HepG2 (cell line): ENCODE data around the gene TP53I3. TPM values are rescaled to one million over a fixed set of nuclear protein-coding genes. Genes with fewer than 3 reads are reported as not detected.
A peak's percentile ranks its signal among the peaks of the same experiment; 100 is the strongest.

Experiments
- CCDC6 ChIP-seq: sonication (generic); formaldehyde crosslinking; IDR thresholded peaks from 2 replicates; pipeline ENCODE4 v1.8.1; 2022; ENCODE audit warnings: mild to moderate bottlenecking, missing genetic modification reagents, moderate library complexity
- ELF1 ChIP-seq: sonication (generic); formaldehyde crosslinking; IDR thresholded peaks from 2 replicates; pipeline ENCODE4 v1.4.0; 2020; ENCODE audit warnings: missing genetic modification reagents
- EP300 ChIP-seq, 3 experiments: sonication (generic) in 1 of 3; formaldehyde crosslinking in 1 of 3; IDR thresholded peaks; 2 replicates each; pipeline versions ENCODE4 v1.5.1 to v1.6.1; 2011 to 2020; ENCODE audit warnings: low read depth in 2 of 3, low read length in 2 of 3, borderline replicate concordance in 1 of 3, improper control_type of control experiment in 1 of 3, mild to moderate bottlenecking in 1 of 3, missing genetic modification reagents in 1 of 3, moderate library complexity in 1 of 3
- HDAC1 ChIP-seq: sonication (generic); formaldehyde crosslinking; IDR thresholded peaks from 2 replicates; pipeline ENCODE4 v1.5.1; 2020; ENCODE audit warnings: mild to moderate bottlenecking, missing genetic modification reagents
- KLF15 ChIP-seq: sonication (generic); formaldehyde crosslinking; IDR thresholded peaks from 2 replicates; pipeline ENCODE4 v1.8.1; 2023; ENCODE audit warnings: borderline replicate concordance, mild to moderate bottlenecking, inconsistent platforms, missing genetic modification reagents, mixed read lengths
- MED1 ChIP-seq: sonication (generic); formaldehyde crosslinking; IDR thresholded peaks from 2 replicates; pipeline ENCODE4 v1.4.0; 2020; ENCODE audit warnings: missing genetic modification reagents
- MEF2D ChIP-seq: sonication (generic); formaldehyde crosslinking; IDR thresholded peaks from 2 replicates; pipeline ENCODE4 v1.5.1; 2020; ENCODE audit warnings: mild to moderate bottlenecking, missing genetic modification reagents
- NCOR1 ChIP-seq: fragments of 200-600 bp; sonication (generic); IDR thresholded peaks from 2 replicates; pipeline ENCODE4 v1.7.0; 2017; ENCODE audit warnings: antibody characterized with exemption, low read length, borderline replicate concordance
- RFXAP ChIP-seq: sonication (generic); formaldehyde crosslinking; IDR thresholded peaks from 2 replicates; pipeline ENCODE4 v1.4.0; 2020; ENCODE audit warnings: missing genetic modification reagents, borderline replicate concordance
- ZFP82 ChIP-seq: sonication (generic); formaldehyde crosslinking; IDR thresholded peaks from 2 replicates; pipeline ENCODE4 v1.5.1; 2020; ENCODE audit warnings: mild to moderate bottlenecking, missing genetic modification reagents, borderline replicate concordance
- ZNF678 ChIP-seq: sonication (generic); formaldehyde crosslinking; IDR thresholded peaks from 2 replicates; pipeline ENCODE4 v1.4.0; 2020; ENCODE audit warnings: mild to moderate bottlenecking, missing genetic modification reagents
- ZNF777 ChIP-seq: sonication (generic); formaldehyde crosslinking; IDR thresholded peaks from 2 replicates; pipeline ENCODE4 v1.4.0; 2020; ENCODE audit warnings: missing genetic modification reagents
- ZNF782 ChIP-seq: sonication (generic); formaldehyde crosslinking; IDR thresholded peaks from 2 replicates; pipeline ENCODE4 v1.4.0; 2020; ENCODE audit warnings: missing genetic modification reagents, mild to moderate bottlenecking, borderline replicate concordance
- polyA plus RNA-seq, 8 experiments: library from polyadenylated mRNA; depleted of rRNA in 3 of 8; stranded (reverse) in 7 of 8; unstranded in 1 of 8; fragments of >200 nt; fragmentation: Illumina TruSeq in 4 of 8; extraction: Trizol in 4 of 8; gene quantifications; 2 replicates each; pipeline versions ENCODE4 v1.2.1 to v1.2.3, GENCODE V29; 2011 to 2016; ENCODE audit warnings: low read depth in 4 of 8, missing spikeins in 1 of 8, mixed read lengths in 1 of 8; ENCODE audit not compliant: insufficient read depth in 1 of 8
- total RNA-seq, 5 experiments: library from RNA; depleted of rRNA; stranded (reverse); fragments of >200 nt; fragmentation: Illumina TruSeq; extraction: Trizol; gene quantifications; 2 replicates each; pipeline ENCODE4 v1.2.3, GENCODE V29; 2016; ENCODE audit warnings: low read depth in 1 of 5
- TF ChIP-seq, protein P1 (sequence below): fragments of 450-650 bp; IDR thresholded peaks from 2 replicates; pipeline ENCODE4 v1.6.1; 2016
- TF ChIP-seq, protein P2 (sequence below): sonication (generic); formaldehyde crosslinking; IDR thresholded peaks from 2 replicates; pipeline ENCODE4 v1.4.0; 2020; ENCODE audit warnings: missing genetic modification reagents
- TF ChIP-seq, protein P3 (sequence below): IDR thresholded peaks from 2 replicates; pipeline ENCODE4 v1.6.1; 2018; ENCODE audit warnings: missing genetic modification reagents
- TF ChIP-seq, protein P4 (sequence below): sonication (generic); formaldehyde crosslinking; IDR thresholded peaks from 2 replicates; pipeline ENCODE4 v1.4.0; 2020; ENCODE audit warnings: missing genetic modification reagents, low read depth, mild to moderate bottlenecking, borderline replicate concordance
- TF ChIP-seq, protein P5 (sequence below): IDR thresholded peaks from 2 replicates; pipeline ENCODE4 v1.4.0; 2020; ENCODE audit warnings: mild to moderate bottlenecking, missing genetic modification reagents

The TP53I3 gene
- total and polyA plus RNA-seq, 2 of the 13 experiments (the other 11 are each of a cell fraction or from before 2014, with no cell fraction given) = 25.0 to 44.1 TPM

DNA sequence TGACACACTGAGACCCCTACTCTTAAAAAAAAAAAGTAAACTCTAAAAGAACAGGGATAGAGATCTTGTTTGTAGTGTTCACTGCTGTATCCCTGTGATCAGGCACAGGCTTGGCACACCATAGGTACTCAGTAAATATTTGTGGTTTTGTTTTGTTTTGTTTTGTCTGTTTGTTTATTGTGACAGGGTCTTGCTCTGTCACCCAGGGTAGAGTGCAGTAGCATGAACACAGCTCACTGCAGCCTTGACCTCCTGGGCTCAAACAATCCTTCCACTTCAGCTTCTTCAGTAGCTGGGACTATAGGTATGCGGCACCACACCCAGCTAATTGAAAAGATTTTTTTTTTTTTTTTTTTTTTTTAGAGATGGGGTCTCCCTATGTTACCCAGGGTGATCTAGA lies 31.7 kb downstream of the TP53I3 start (continued):
- no peak for TF ChIP-seq ZNF777 (CRISPR knock-in tag)
- TF ChIP-seq KLF15 (CRISPR knock-in tag) = no peak
- no peak for TF ChIP-seq ELF1 (CRISPR knock-in tag)
- TF ChIP-seq, protein P1, sequence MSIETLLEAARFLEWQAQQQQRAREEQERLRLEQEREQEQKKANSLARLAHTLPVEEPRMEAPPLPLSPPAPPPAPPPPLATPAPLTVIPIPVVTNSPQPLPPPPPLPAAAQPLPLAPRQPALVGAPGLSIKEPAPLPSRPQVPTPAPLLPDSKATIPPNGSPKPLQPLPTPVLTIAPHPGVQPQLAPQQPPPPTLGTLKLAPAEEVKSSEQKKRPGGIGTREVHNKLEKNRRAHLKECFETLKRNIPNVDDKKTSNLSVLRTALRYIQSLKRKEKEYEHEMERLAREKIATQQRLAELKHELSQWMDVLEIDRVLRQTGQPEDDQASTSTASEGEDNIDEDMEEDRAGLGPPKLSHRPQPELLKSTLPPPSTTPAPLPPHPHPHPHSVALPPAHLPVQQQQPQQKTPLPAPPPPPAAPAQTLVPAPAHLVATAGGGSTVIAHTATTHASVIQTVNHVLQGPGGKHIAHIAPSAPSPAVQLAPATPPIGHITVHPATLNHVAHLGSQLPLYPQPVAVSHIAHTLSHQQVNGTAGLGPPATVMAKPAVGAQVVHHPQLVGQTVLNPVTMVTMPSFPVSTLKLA = no peak
- TF ChIP-seq, protein P2, sequence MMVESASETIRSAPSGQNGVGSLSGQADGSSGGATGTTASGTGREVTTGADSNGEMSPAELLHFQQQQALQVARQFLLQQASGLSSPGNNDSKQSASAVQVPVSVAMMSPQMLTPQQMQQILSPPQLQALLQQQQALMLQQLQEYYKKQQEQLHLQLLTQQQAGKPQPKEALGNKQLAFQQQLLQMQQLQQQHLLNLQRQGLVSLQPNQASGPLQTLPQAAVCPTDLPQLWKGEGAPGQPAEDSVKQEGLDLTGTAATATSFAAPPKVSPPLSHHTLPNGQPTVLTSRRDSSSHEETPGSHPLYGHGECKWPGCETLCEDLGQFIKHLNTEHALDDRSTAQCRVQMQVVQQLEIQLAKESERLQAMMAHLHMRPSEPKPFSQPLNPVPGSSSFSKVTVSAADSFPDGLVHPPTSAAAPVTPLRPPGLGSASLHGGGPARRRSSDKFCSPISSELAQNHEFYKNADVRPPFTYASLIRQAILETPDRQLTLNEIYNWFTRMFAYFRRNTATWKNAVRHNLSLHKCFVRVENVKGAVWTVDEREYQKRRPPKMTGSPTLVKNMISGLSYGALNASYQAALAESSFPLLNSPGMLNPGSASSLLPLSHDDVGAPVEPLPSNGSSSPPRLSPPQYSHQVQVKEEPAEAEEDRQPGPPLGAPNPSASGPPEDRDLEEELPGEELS (CRISPR knock-in tag) = peak; percentile 88
- TF ChIP-seq EP300 (IDR thresholded peaks at IDR 0.05; ENCODE audit: low read depth in 2 of 2, low read length in 2 of 2) = peak in 1 of 2 experiments; percentile 40; a peak in 1 of 4 replicates
- TF ChIP-seq EP300 (CRISPR knock-in tag; IDR thresholded peaks at IDR 0.05; ENCODE audit: borderline replicate concordance) = no peak
- TF ChIP-seq ZFP82 = peak; percentile 13; the same call in 1 of the 2 replicates
- no peak for TF ChIP-seq ZNF782 (CRISPR knock-in tag)
- TF ChIP-seq ZNF678 = no peak
- TF ChIP-seq HDAC1 (CRISPR knock-in tag) = 0 out of 2 replicates have a peak, but pooled peaks have one; percentile 15
- TF ChIP-seq, protein P3, sequence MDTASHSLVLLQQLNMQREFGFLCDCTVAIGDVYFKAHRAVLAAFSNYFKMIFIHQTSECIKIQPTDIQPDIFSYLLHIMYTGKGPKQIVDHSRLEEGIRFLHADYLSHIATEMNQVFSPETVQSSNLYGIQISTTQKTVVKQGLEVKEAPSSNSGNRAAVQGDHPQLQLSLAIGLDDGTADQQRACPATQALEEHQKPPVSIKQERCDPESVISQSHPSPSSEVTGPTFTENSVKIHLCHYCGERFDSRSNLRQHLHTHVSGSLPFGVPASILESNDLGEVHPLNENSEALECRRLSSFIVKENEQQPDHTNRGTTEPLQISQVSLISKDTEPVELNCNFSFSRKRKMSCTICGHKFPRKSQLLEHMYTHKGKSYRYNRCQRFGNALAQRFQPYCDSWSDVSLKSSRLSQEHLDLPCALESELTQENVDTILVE (CRISPR knock-in tag) = no peak
- TF ChIP-seq, protein P4, sequence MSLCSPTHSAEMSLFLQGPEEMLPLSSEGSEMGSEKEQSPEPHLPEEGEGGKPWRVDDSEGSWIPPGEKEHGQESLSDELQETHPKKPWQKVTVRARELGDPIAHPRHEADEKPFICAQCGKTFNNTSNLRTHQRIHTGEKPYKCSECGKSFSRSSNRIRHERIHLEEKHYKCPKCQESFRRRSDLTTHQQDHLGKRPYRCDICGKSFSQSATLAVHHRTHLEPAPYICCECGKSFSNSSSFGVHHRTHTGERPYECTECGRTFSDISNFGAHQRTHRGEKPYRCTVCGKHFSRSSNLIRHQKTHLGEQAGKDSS (CRISPR knock-in tag) = no peak
- TF ChIP-seq NCOR1 = 0 out of 2 replicates have a peak, but pooled peaks have one; percentile 26
- TF ChIP-seq MEF2D = peak; percentile 61; the same call in 1 of the 2 replicates
- TF ChIP-seq, protein P5, sequence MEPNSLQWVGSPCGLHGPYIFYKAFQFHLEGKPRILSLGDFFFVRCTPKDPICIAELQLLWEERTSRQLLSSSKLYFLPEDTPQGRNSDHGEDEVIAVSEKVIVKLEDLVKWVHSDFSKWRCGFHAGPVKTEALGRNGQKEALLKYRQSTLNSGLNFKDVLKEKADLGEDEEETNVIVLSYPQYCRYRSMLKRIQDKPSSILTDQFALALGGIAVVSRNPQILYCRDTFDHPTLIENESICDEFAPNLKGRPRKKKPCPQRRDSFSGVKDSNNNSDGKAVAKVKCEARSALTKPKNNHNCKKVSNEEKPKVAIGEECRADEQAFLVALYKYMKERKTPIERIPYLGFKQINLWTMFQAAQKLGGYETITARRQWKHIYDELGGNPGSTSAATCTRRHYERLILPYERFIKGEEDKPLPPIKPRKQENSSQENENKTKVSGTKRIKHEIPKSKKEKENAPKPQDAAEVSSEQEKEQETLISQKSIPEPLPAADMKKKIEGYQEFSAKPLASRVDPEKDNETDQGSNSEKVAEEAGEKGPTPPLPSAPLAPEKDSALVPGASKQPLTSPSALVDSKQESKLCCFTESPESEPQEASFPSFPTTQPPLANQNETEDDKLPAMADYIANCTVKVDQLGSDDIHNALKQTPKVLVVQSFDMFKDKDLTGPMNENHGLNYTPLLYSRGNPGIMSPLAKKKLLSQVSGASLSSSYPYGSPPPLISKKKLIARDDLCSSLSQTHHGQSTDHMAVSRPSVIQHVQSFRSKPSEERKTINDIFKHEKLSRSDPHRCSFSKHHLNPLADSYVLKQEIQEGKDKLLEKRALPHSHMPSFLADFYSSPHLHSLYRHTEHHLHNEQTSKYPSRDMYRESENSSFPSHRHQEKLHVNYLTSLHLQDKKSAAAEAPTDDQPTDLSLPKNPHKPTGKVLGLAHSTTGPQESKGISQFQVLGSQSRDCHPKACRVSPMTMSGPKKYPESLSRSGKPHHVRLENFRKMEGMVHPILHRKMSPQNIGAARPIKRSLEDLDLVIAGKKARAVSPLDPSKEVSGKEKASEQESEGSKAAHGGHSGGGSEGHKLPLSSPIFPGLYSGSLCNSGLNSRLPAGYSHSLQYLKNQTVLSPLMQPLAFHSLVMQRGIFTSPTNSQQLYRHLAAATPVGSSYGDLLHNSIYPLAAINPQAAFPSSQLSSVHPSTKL = peak; percentile 21; the same call in 1 of the 2 replicates
- no peak for TF ChIP-seq RFXAP (CRISPR knock-in tag)
- no peak for TF ChIP-seq CCDC6
- no peak for TF ChIP-seq MED1 (CRISPR knock-in tag)
